ENCODE data around the gene TRUB2.

The TRUB2 gene

GRCh38 chr9:128266868-128267590 lies 55.2 kb downstream of the TRUB2 start:
- DNase-seq (ENCODE audit: low spot score) = no peak
- TF ChIP-seq CTCF (IDR thresholded peaks at IDR 0.05) = no peak
- no peak overlapping the region for H3K27ac ChIP-seq

GRCh38 chr9:128265348-128265847 lies 56.8 kb downstream of the TRUB2 start:
- no peak for TF ChIP-seq CTCF (IDR thresholded peaks at IDR 0.05)
- no peak overlapping the region for H3K4me3 ChIP-seq
- H3K27ac ChIP-seq = no peak overlapping the region
- no peak for DNase-seq (ENCODE audit: low spot score)

More at GRCh38 chr9:128266868-128267590, 55.2 kb downstream of the TRUB2 start:
- no peak overlapping the region for H3K4me3 ChIP-seq

GRCh38 chr9:128262687-128263086 lies 59.6 kb downstream of the TRUB2 start:
- no peak for DNase-seq (ENCODE audit: low spot score)
- no peak overlapping the region for H3K4me3 ChIP-seq
- TF ChIP-seq CTCF (IDR thresholded peaks at IDR 0.05) = no peak
- no peak overlapping the region for H3K27ac ChIP-seq

DNA sequence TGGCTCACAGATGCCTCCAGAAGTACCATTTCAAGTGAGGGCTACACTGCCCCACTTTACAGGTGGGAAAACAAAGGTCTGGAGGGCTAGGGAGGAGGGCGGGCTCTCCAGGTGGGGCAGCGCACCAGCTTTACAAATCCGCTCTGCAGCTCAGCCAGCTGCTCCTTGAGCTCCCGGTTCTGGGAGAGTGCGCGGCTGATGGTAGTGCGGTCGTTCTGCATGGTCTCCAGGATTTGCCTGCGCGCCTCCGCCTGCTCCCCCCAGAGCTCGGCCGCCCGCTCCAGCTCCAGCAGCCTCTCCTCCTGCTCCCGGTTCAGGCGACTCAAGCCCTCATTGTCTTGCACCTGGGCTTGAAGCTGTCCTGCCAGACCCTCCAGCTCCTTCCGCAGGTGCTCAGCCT lies 61.9 kb downstream of the TRUB2 start:
- no peak for TF ChIP-seq CTCF (IDR thresholded peaks at IDR 0.05)
- Histone ChIP-seq H3K27ac (no peak overlapping the region), H3K4me3 (no peak overlapping the region)
- no peak for DNase-seq (ENCODE audit: low spot score)

- DNase-seq (ENCODE audit: low spot score) = no peak
- Histone ChIP-seq H3K27ac (no peak overlapping the region), H3K4me3 (no peak overlapping the region)
- TF ChIP-seq CTCF (IDR thresholded peaks at IDR 0.05) = no peak
Measured at GRCh38 chr9:128259156-128259555, 63.1 kb downstream of the TRUB2 start.

DNA sequence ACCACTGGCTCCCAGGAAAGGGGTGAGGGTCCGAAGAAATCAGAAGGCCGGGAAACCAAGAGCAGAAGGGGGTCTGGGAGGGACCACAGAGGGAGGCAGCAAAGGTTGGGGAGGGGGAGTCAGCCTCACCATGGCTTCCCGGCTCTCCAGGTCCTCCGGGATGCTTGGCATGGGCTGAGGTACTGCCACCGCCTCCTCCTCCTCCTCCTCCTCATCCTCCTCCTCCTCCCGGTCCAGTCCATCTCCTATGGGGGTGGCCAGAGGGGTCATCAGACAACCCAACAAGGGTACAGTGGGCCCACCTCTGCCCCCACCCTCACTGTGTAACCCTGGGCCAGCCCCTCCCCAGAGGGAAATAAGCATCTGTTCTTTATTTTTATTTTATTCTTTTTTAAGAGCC lies 63.9 kb downstream of the TRUB2 start:
- DNase-seq (ENCODE audit: low spot score) = no peak
- TF ChIP-seq CTCF (IDR thresholded peaks at IDR 0.05) = no peak
- Histone ChIP-seq H3K4me3 (no peak overlapping the region), H3K27ac (no peak overlapping the region)

- no peak for TF ChIP-seq CTCF (IDR thresholded peaks at IDR 0.05)
- H3K4me3 ChIP-seq = no peak overlapping the region
- DNase-seq (ENCODE audit: low spot score) = no peak
- no peak overlapping the region for H3K27ac ChIP-seq
Measured at GRCh38 chr9:128257907-128258306, 64.3 kb downstream of the TRUB2 start.

All from coronary artery (tissue), 2 donors.